Muscle layer of duodenum (tissue), 2 donors: ENCODE results near the gene KRTAP9-4.
"Not testable (repeated sequence)": the region's sequence is repeated elsewhere in the genome, so short reads cannot be mapped to it uniquely, and the experiment has no call there.

ENCODE experiments used
- H3K27ac ChIP-seq: one replicate; pipeline ENCODE4 v1.7.0; 2013; ENCODE audit warnings: mild to moderate bottlenecking, low read length
- H3K27me3 ChIP-seq: one replicate; pipeline ENCODE4 v1.7.0; 2013; ENCODE audit warnings: low read depth, mild to moderate bottlenecking, control low read depth, low read length
- H3K36me3 ChIP-seq, 2 donors: one replicate each; pipeline ENCODE4 v1.7.0; 2013; ENCODE audit warnings: low read length in 2 of 2, control low read depth in 1 of 2, mild to moderate bottlenecking in 1 of 2; ENCODE audit not compliant: insufficient read depth in 2 of 2, control insufficient read depth in 1 of 2
- H3K4me1 ChIP-seq, 2 donors: one replicate each; pipeline ENCODE4 v1.7.0; 2013; ENCODE audit warnings: low read length in 2 of 2, mild to moderate bottlenecking in 2 of 2, control low read depth in 1 of 2, moderate library complexity in 1 of 2; ENCODE audit not compliant: insufficient read depth in 2 of 2, control insufficient read depth in 1 of 2
- H3K4me3 ChIP-seq, 2 donors: one replicate each; pipeline ENCODE4 v1.7.0; 2013; ENCODE audit warnings: low read length in 2 of 2, low read depth in 1 of 2, mild to moderate bottlenecking in 1 of 2
- H3K9me3 ChIP-seq, 2 donors: one replicate each; pipeline ENCODE4 v1.7.0; 2013; ENCODE audit warnings: low read length in 2 of 2, control low read depth in 1 of 2, mild to moderate bottlenecking in 1 of 2; ENCODE audit not compliant: control insufficient read depth in 1 of 2
- donor health status: healthy.

Gene KRTAP9-4

GRCh38 chr17:41249637-41250240, at the start of gene KRTAP9-4:
Gene KRTAP9-4, plus strand, starts transcription at chr17:41249687. Its CDS starts 34 bp downstream, at chr17:41249721.
- not testable (repeated sequence) for H3K4me1 ChIP-seq, H3K9me3 ChIP-seq, H3K27me3 ChIP-seq, H3K27ac ChIP-seq, H3K4me3 ChIP-seq, H3K36me3 ChIP-seq

GRCh38 chr17:41211845-41212466, 37.5 kb upstream of the KRTAP9-4 start:
- no peak overlapping the region for H3K27ac ChIP-seq
- no peaks in the 10 kb centered on the region for H3K27me3 ChIP-seq
- H3K36me3 ChIP-seq = no peaks in the 10 kb centered on the region
- no peaks in the 10 kb centered on the region for H3K4me1 ChIP-seq
- peaks cover 0 to 3% of the 10 kb centered on the region in 2 donors for H3K9me3 ChIP-seq
- H3K4me3 ChIP-seq = no peak overlapping the region

GRCh38 chr17:41212524-41213169, 36.8 kb upstream of the KRTAP9-4 start:
- Histone ChIP-seq H3K9me3 (peaks cover 0 to 2% of the 10 kb centered on the region in 2 donors), H3K27ac (no peak overlapping the region), H3K4me1 (no peaks in the 10 kb centered on the region), H3K27me3 (no peaks in the 10 kb centered on the region), H3K36me3 (no peaks in the 10 kb centered on the region), H3K4me3 (no peak overlapping the region)

GRCh38 chr17:41215681-41216080, 33.8 kb upstream of the KRTAP9-4 start:
- no peaks in the 10 kb centered on the region for H3K4me1 ChIP-seq
- H3K27ac ChIP-seq = no peak overlapping the region
- H3K9me3 ChIP-seq = no peaks in the 10 kb centered on the region
- H3K27me3 ChIP-seq = no peaks in the 10 kb centered on the region
- H3K36me3 ChIP-seq = no peaks in the 10 kb centered on the region
- no peak overlapping the region for H3K4me3 ChIP-seq

- Histone ChIP-seq H3K36me3 (no peaks in the 10 kb centered on the region), H3K4me1 (no peaks in the 10 kb centered on the region), H3K4me3 (no peak overlapping the region), H3K9me3 (no peaks in the 10 kb centered on the region), H3K27ac (no peak overlapping the region), H3K27me3 (no peaks in the 10 kb centered on the region)
Measured at GRCh38 chr17:41223821-41224220, 25.7 kb upstream of the KRTAP9-4 start.

GRCh38 chr17:41226051-41226450, 23.4 kb upstream of the KRTAP9-4 start:
- Histone ChIP-seq H3K36me3 (no peaks in the 10 kb centered on the region), H3K9me3 (no peaks in the 10 kb centered on the region), H3K4me1 (no peaks in the 10 kb centered on the region), H3K4me3 (no peak overlapping the region), H3K27me3 (no peaks in the 10 kb centered on the region), H3K27ac (no peak overlapping the region)

GRCh38 chr17:41226598-41227095, 22.8 kb upstream of the KRTAP9-4 start, which contains the start of gene KRTAP9-2:
Gene KRTAP9-2, plus strand, starts transcription at chr17:41226648. Its CDS starts 7 bp downstream, at chr17:41226655.
- not testable (repeated sequence) for H3K9me3 ChIP-seq, H3K4me3 ChIP-seq, H3K27me3 ChIP-seq, H3K27ac ChIP-seq, H3K36me3 ChIP-seq, H3K4me1 ChIP-seq

- Histone ChIP-seq H3K4me1 (no peaks in the 10 kb centered on the region), H3K9me3 (no peaks in the 10 kb centered on the region), H3K27me3 (no peaks in the 10 kb centered on the region), H3K4me3 (no peak overlapping the region), H3K36me3 (no peaks in the 10 kb centered on the region), H3K27ac (no peak overlapping the region)
Measured at GRCh38 chr17:41230094-41230493, 19.4 kb upstream of the KRTAP9-4 start.

GRCh38 chr17:41231731-41232130, 17.8 kb upstream of the KRTAP9-4 start:
- Histone ChIP-seq H3K36me3 (no peaks in the 10 kb centered on the region), H3K27ac (no peak overlapping the region), H3K9me3 (no peaks in the 10 kb centered on the region), H3K27me3 (no peaks in the 10 kb centered on the region), H3K4me3 (no peak overlapping the region), H3K4me1 (no peaks in the 10 kb centered on the region)

- H3K4me1 ChIP-seq, H3K27ac ChIP-seq, H3K4me3 ChIP-seq, H3K9me3 ChIP-seq, H3K27me3 ChIP-seq, H3K36me3 ChIP-seq: not testable (repeated sequence)
Measured at GRCh38 chr17:41232399-41233105, 16.9 kb upstream of the KRTAP9-4 start, which contains the start of gene KRTAP9-3. Gene KRTAP9-3, plus strand, starts transcription at chr17:41232449. Its CDS starts 53 bp downstream, at chr17:41232502.

GRCh38 chr17:41237116-41237515, 12.4 kb upstream of the KRTAP9-4 start:
- H3K36me3 ChIP-seq, H3K27ac ChIP-seq, H3K9me3 ChIP-seq, H3K27me3 ChIP-seq, H3K4me3 ChIP-seq, H3K4me1 ChIP-seq: not testable (repeated sequence)
